Spleen (tissue), 7 donors: ENCODE results near the gene TMEM218.

ENCODE experiments used
- POLR2AphosphoS5 ChIP-seq, 3 donors: sonication (generic); formaldehyde crosslinking; IDR thresholded peaks; one replicate each; pipeline ENCODE4 v1.5.1; 2017; ENCODE audit warnings: antibody characterized with exemption in 3 of 3
- TF ChIP-seq, protein P1 (sequence below), 11 experiments: fragments of 200-600 bp in 7 of 11; fragments of 450-650 bp in 4 of 11; sonication (generic) in 4 of 11; IDR thresholded peaks in 8 of 11; conservative IDR thresholded peaks in 3 of 11; 1 replicate in 7 of 11; 2 replicates in 4 of 11; pipeline versions ENCODE4 v1.4.0 to v1.8.0; 2016 to 2021; ENCODE audit warnings: antibody characterized with exemption in 11 of 11, inconsistent platforms in 4 of 11, mild to moderate bottlenecking in 1 of 11
- donor health status: DM: no; HTN: no; CAD: no; lungs with moderate emphysema.
- donor health status: DM: no; HTN: no; CAD: no.
- donor health status: DM: no; HTN: no; CAD: no.

DNA sequence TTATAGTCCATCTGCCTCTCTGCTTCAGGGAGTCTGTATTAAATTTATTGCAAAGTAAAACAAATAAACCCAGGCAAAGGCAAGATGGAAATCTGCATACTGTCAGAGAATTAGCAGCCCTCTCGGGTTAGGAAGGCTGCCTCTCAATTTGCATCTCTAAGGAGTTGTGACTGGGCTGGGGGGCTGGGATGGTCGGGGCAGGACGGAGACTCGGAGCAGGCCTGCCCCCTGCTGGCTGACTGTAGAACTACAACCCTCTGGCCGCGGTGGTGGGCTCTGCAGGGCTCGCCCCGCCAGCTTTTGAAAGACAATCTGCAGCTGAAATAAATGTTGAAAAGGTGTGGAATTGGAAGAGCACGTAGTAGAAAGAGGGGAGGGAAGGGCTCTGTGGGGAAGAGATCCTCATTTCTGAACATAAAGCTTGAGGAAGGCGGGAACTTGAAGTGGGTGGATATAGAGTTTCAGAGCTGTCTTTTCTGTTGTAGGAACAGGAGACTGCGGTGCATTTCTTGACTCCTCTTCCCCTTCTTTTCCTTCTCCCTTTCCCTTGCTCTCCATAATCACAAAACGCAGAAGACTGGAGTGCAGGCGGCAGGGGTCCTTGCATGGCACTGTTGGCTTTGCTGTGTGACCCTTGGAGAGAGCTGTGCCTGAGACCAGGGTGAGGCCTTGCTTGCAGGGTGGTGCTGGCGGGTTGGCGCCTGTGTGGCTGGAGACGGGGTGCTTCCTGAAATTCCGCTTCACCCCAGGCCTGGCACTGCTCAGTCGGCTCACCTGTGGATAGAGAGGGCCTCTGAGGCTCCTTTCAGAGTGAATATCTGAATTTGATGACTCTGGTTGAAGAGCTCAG lies 30.5 kb upstream of the TMEM218 start:
- TF ChIP-seq, protein P1, sequence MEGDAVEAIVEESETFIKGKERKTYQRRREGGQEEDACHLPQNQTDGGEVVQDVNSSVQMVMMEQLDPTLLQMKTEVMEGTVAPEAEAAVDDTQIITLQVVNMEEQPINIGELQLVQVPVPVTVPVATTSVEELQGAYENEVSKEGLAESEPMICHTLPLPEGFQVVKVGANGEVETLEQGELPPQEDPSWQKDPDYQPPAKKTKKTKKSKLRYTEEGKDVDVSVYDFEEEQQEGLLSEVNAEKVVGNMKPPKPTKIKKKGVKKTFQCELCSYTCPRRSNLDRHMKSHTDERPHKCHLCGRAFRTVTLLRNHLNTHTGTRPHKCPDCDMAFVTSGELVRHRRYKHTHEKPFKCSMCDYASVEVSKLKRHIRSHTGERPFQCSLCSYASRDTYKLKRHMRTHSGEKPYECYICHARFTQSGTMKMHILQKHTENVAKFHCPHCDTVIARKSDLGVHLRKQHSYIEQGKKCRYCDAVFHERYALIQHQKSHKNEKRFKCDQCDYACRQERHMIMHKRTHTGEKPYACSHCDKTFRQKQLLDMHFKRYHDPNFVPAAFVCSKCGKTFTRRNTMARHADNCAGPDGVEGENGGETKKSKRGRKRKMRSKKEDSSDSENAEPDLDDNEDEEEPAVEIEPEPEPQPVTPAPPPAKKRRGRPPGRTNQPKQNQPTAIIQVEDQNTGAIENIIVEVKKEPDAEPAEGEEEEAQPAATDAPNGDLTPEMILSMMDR (IDR thresholded peaks at IDR 0.05 in 8 of 11, conservative IDR thresholded peaks at IDR 0.05 in 3 of 11): peak; percentile 84 to 97 (median 94)
- no peak for TF ChIP-seq POLR2AphosphoS5 (IDR thresholded peaks at IDR 0.05)
